Right renal cortex interstitium (tissue), 3 donors: ENCODE data around the gene BPIFB1. TPM values are rescaled to one million over a fixed set of nuclear protein-coding genes. Genes with fewer than 3 reads are reported as not detected.

ENCODE experiments used
- DNase-seq, 3 donors: peaks; one replicate each; pipeline ENCODE4 v3.0.0-alpha.2; 2013; ENCODE audit warnings: low read depth in 3 of 3, low spot score in 2 of 3
- polyA plus RNA-seq, 3 donors: library from polyadenylated mRNA; unstranded; fragments of 120-200 nt; gene quantifications; one replicate each; pipeline ENCODE4 v1.2.1, GENCODE V29; 2013; ENCODE audit not compliant: insufficient read length in 3 of 3

The BPIFB1 gene
- polyA plus RNA-seq, 3 donors = not detected

- peak in 1 of 3 donors; percentile 12 for DNase-seq
These were observed 8.9 kb downstream of the BPIFB1 start for GRCh38 chr20:33291830-33292355.

- DNase-seq = no peak
These were observed 13.2 kb downstream of the BPIFB1 start for GRCh38 chr20:33296206-33296605.

DNA sequence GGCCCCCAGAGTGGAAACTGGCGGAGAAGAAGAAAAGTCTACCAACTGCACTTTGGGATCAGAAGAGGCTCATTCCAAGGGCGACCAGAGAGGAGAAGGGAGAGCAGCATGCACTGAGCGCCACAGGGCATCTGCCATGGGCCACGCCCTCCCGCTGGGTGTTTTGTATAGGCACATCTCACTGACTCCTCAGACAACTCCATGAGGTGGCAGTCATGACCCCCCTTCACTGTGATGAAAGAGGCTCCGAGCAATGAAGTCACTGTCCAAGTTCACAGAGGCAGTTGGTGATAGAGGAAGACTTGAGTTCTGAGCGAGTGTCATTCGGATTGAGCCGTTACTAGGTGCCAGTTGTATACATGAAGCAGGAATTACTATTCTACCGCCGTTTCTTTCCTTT lies 15.4 kb downstream of the BPIFB1 start:
- DNase-seq = no peak

DNA sequence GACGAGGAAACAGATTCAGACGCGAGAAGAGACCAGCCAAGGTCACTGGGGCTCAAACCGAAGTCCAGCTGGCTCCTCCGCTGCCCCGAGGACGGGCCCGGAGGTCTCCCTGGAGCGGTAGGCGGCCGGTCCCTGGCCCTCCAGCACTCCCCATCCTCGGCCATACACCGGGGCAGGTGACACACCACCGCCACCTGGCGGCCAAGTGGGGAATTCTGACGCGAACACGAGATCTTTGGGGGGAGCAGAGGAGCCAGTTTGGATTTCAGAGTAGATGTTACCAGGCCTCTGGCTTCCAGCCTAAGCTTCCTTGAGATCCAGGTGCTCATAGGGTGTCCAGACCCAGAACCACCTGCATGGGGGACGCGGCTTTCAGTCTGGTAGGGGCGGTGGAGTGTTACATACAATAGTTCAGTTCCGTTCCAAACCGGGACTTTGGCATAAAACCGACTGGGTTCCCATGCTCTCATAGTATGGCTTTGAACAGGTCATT lies 16.1 kb downstream of the BPIFB1 start:
- DNase-seq = peak in 2 of 3 donors; percentile 12 to 23

DNA sequence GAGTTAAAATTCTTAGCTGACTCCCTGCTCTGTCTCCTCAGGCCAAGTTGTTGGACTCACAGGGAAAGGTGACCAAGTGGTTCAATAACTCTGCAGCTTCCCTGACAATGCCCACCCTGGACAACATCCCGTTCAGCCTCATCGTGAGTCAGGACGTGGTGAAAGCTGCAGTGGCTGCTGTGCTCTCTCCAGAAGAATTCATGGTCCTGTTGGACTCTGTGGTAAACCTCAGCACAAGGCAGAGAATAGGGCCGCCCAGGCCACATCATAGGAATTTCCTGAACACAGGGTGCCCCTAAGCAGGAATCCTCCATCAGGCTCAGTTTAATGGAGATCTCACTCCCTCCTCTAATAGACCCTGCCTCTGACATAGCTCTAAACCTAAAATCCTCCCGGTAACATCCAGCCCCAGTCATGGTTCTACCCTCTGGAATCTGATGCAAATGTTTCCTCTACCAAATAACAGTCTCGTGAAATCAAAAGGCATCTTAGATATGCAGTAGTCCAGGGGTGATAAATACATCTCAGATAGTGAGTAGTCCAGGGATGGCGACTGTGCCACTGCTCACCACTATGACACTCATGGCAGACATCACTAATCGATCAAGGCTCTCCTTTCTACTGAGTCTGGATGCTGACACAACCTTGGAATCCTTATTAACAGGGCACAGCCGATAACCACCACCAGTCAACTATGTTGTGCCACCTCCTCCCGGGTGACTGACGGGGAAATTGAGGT lies 18.3 kb downstream of the BPIFB1 start:
- DNase-seq = no peak

- no peak for DNase-seq
These were observed 20.6 kb downstream of the BPIFB1 start for GRCh38 chr20:33303595-33303994.

DNA sequence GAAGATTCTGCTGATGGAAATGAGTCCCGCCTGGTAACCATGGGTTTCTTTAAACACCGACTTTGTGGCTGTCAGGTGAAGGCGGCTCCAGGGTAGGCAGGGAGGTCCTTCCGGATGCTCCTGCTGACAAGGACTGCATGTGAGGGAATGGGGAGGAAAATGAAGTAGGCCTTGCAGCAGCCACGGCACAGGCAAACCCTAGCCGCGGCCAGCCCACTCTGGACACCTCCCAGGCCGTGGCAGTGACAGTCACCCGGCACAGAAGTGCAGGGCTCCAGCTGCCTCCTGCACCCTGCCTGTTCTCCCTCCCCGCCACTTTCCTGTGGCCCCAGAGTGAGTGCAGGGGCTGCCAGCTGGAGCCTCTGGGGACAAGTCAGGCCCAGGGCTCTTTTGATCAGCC lies 21.0 kb downstream of the BPIFB1 start:
- no peak for DNase-seq

GRCh38 chr20:33305589-33306057 lies 22.6 kb downstream of the BPIFB1 start:
- DNase-seq = no peak

- no peak for DNase-seq
These were observed 23.2 kb downstream of the BPIFB1 start for GRCh38 chr20:33306228-33306627.

- no peak for DNase-seq
These were observed 23.8 kb downstream of the BPIFB1 start for GRCh38 chr20:33306807-33307206.

DNA sequence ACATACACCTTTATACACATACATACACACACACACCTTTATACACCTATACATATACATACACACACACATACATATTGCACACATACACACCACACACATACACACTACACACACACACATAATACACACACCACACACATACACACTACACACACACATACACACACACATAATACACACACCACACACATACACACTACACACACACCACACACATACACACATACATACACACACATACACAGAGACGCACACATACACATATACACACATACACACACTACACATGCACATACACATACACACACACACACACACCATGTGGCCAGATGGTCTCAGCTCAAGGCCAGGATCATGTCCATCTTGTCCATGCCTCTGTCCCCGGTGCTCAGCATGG lies 25.7 kb downstream of the BPIFB1 start:
- no peak for DNase-seq

- no peak for DNase-seq
These were observed 26.6 kb downstream of the BPIFB1 start for GRCh38 chr20:33309631-33310030.

- no peak for DNase-seq
These were observed 27.4 kb downstream of the BPIFB1 start for GRCh38 chr20:33310327-33310899.

DNA sequence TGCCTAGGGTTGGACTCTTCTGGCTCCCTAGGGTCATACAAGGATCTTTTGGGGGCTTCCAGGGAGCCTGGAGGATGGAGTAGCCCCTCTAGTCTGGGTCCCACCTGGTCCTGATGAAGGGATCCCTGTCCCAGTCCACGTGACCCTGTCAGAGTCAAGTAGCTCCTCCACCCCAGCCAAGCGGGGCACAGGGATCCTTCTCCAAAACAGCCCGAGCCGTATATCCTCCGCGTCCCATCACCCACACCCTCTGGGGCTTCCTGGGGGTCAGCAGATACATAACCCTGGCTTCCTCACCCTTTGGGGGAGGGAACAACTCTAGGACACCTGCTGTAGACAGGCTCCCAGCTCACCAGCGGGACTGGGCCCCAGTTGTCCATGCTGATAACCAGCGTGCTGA lies 28.0 kb downstream of the BPIFB1 start:
- no peak for DNase-seq

- DNase-seq = no peak
These were observed 29.0 kb downstream of the BPIFB1 start for GRCh38 chr20:33311996-33312395.

- DNase-seq = no peak
These were observed 29.6 kb downstream of the BPIFB1 start for GRCh38 chr20:33312583-33312982.

- no peak for DNase-seq
These were observed 30.8 kb downstream of the BPIFB1 start for GRCh38 chr20:33313686-33314314.

DNA sequence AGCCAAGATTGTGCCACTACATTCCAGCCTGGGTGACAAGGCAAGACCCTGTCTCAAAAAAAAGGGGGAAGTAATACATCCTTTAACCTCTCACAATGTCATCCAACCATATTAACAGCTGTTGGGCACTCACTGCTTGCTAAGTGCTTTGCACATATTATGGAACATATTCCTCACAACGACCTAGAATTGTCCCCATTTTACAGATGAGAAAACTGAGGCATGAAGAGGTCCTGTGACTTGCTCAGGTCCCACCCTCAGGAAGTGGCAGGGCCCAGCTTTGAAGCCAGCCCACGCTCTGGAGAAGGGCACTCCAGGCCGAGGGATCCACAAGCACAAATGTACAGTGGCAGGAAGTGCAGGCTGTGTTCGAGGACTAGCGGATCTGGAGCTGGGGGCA lies 33.3 kb downstream of the BPIFB1 start:
- no peak for DNase-seq

GRCh38 chr20:33316958-33317357 lies 33.9 kb downstream of the BPIFB1 start:
- DNase-seq = no peak

DNA sequence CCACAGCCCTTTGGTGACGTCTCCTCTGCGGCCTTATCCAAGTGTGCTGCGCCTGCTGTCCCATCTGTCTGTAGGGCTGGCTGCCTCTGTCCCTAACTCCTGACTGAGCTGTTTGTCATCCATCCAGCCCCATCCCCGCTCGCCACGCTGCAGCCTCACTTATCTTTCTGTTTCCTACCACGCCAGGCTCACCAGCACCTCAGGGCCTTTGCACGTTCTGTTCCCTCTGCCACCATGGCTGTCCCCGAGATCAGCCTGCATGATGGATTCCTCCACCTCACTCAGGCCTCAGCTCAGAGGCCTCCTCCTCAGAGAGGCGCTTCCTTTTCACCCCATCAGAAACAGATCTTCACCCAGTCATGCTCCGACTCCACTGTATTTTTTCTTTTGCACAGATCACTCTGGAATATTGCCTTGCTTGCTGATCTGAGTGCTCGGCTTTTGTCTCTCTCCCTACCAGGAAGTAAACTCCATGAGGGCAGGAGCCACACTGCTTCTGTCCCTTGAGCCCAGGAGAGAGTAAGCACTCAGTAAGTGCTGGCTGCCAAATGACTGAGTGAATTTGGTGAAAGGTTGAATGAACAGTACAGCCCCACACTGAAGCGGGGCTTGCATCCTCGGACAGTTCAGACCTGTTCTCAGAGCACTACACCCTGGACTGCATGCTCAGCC lies 34.5 kb downstream of the BPIFB1 start:
- no peak for DNase-seq

DNA sequence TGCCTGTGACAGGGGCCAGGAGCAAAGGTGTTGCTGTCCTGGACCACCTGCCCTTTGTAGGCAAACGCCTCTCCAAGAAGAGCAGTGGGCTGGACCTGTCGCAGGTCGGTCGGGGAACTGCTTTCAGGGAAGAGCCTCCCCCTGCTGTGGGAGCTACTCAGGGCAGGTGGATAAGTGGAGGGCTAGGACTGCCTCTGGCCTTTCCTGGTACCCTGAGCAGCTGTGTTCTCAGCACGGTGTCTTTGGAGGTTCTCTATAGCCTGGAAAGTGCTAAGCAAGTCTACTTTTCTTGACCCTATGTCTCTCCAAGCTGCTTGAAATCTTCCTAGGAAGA lies 35.0 kb downstream of the BPIFB1 start:
- no peak for DNase-seq
